Endodermal cell (in vitro differentiated cells): ENCODE results near the gene CACNA2D1. TPM values are rescaled to one million over a fixed set of nuclear protein-coding genes. Genes with fewer than 3 reads are reported as not detected.

Source experiments
- DNase-seq: peaks from one replicate; pipeline ENCODE4 v3.0.0-alpha.2; 2017
- H3K27ac ChIP-seq: 2 replicates; pipeline ENCODE4 v1.5.1; 2013; ENCODE audit warnings: mild to moderate bottlenecking, low read depth, low read length, moderate library complexity
- H3K27me3 ChIP-seq: 2 replicates; pipeline ENCODE4 v1.6.1; 2013; ENCODE audit warnings: mild to moderate bottlenecking, low read length, moderate library complexity; ENCODE audit not compliant: insufficient read depth, control insufficient read depth, poor library complexity, severe bottlenecking
- H3K36me3 ChIP-seq: 2 replicates; pipeline ENCODE4 v1.7.0; 2013; ENCODE audit warnings: mild to moderate bottlenecking, low read length, moderate library complexity; ENCODE audit not compliant: control insufficient read depth, insufficient read depth
- H3K4me1 ChIP-seq: one replicate; pipeline ENCODE4 v1.7.0; 2013; ENCODE audit warnings: low read length; ENCODE audit not compliant: control insufficient read depth, insufficient read depth
- H3K4me3 ChIP-seq: 2 replicates; pipeline ENCODE4 v1.5.1; 2013; ENCODE audit warnings: mild to moderate bottlenecking, low read length, moderate library complexity
- H3K9ac ChIP-seq: 2 replicates; pipeline ENCODE4 v1.6.1; 2013; ENCODE audit warnings: mild to moderate bottlenecking, low read length, moderate library complexity; ENCODE audit not compliant: poor library complexity, severe bottlenecking; ENCODE audit errors: extremely low read depth
- H3K9me3 ChIP-seq: 2 replicates; pipeline ENCODE4 v1.6.1; 2013; ENCODE audit warnings: mild to moderate bottlenecking, low read length, moderate library complexity; ENCODE audit not compliant: control insufficient read depth
- H3K27ac Mint-ChIP-seq: 2 replicates; pipeline ENCODE4 v1.8.0; 2020; ENCODE audit warnings: mixed read lengths
- H3K27me3 Mint-ChIP-seq: 2 replicates; pipeline ENCODE4 v1.8.0; 2021; ENCODE audit warnings: mild to moderate bottlenecking, mixed read lengths; ENCODE audit not compliant: insufficient read depth
- H3K36me3 Mint-ChIP-seq: 2 replicates; pipeline ENCODE4 v1.8.0; 2020; ENCODE audit warnings: low read depth, mixed read lengths
- H3K4me1 Mint-ChIP-seq: 2 replicates; pipeline ENCODE4 v1.8.0; 2020; ENCODE audit warnings: mixed read lengths
- H3K4me3 Mint-ChIP-seq: 2 replicates; pipeline ENCODE4 v1.8.0; 2020; ENCODE audit warnings: mild to moderate bottlenecking, moderate library complexity, mixed read lengths
- H3K9me3 Mint-ChIP-seq: 2 replicates; pipeline ENCODE4 v1.8.0; 2020; ENCODE audit warnings: mild to moderate bottlenecking, mixed read lengths
- CTCF ChIP-seq: fragments of 200-600 bp; sonication (generic); conservative IDR thresholded peaks from 2 replicates; pipeline ENCODE4 v1.5.0; 2021; ENCODE audit warnings: antibody characterized with exemption, mild to moderate bottlenecking
- WGBS, 2 experiments: methylation state at CpG; one replicate each; pipeline versions ENCODE4 v1.1.5 to v1.1.7; 2013; ENCODE audit warnings: missing lambda C conversion rate in 2 of 2, mixed read lengths in 1 of 2; ENCODE audit not compliant: insufficient coverage in 1 of 2, insufficient read length in 1 of 2; 5-methylcytosine and 5-hydroxymethylcytosine counted together
- total RNA-seq, 2 donors: library from RNA; stranded (reverse); fragmentation: NEBNext Ultra II Directional in 1 of 2; extraction: Animal tissue kit (Norgen Biotek cat#: 25700) in 1 of 2; gene quantifications; 2 replicates in 1 of 2; 3 replicates in 1 of 2; pipeline ENCODE4 v1.2.1, GENCODE V29; 2021

Gene CACNA2D1
- total RNA-seq, 2 donors from 2014 or later, result 16.9 to 26.8 TPM

DNA sequence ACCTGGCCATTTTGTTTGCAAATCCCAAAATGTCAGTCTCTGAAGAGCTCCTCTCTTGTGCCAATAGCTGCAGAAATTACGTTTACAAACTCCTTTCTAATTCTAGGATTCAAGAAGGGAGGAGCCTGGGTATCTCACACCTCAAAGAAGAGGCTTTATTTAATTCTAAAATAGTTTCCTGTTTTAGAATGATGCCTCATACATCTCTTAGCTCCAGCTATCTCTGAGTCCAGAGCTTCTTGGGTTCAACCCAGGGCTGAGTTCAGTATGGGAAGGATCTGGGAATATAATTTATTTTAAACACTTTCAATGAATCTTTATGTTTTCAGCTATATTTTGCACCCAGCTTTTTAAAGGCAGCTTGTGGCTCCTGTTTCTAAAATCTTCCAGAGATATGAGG, 150.1 kb downstream of the CACNA2D1 start:
- WGBS, 2 experiments, result 92 to 100% methylated on average over 1 of the region's 1 CpG
- H3K27me3 ChIP-seq, result no peaks in the 10 kb centered on the region

GRCh38 chr7:82291931-82292330, 151.6 kb downstream of the CACNA2D1 start:
- no peak for DNase-seq
- Mint-ChIP-seq H3K9me3 (peaks cover 5% of the 10 kb centered on the region), H3K4me3 (no peak overlapping the region), H3K27ac (no peak overlapping the region), H3K4me1 (peaks cover 16% of the 10 kb centered on the region), H3K27me3 (no peaks in the 10 kb centered on the region), H3K36me3 (peaks cover 9% of the 10 kb centered on the region)
- TF ChIP-seq CTCF, result no peak
- no peaks in the 10 kb centered on the region for H3K27me3 ChIP-seq
- no peak overlapping the region for H3K27ac ChIP-seq
- 100% methylated on average over 1 of the region's 1 CpG; no CpG with 5 or more reads in 1 of the 2 experiments for WGBS, 2 experiments
- H3K4me3 ChIP-seq, result peak overlapping the region; percentile 9
- peaks cover 14% of the 10 kb centered on the region for H3K9me3 ChIP-seq
- H3K36me3 ChIP-seq, result no peaks in the 10 kb centered on the region
- H3K4me1 ChIP-seq, result no peaks in the 10 kb centered on the region
- no peak overlapping the region for H3K9ac ChIP-seq

More for the DNA sequence above, 150.1 kb downstream of the CACNA2D1 start:
- no peaks in the 10 kb centered on the region for H3K36me3 ChIP-seq
- peaks cover 14% of the 10 kb centered on the region for H3K9me3 ChIP-seq
- H3K4me3 ChIP-seq, result no peak overlapping the region
- Mint-ChIP-seq H3K27ac (no peak overlapping the region), H3K36me3 (peaks cover 9% of the 10 kb centered on the region), H3K4me3 (no peak overlapping the region), H3K27me3 (no peaks in the 10 kb centered on the region), H3K4me1 (peaks cover 15% of the 10 kb centered on the region), H3K9me3 (peaks cover 5% of the 10 kb centered on the region)
- no peak overlapping the region for H3K27ac ChIP-seq
- no peak for TF ChIP-seq CTCF
- no peaks in the 10 kb centered on the region for H3K4me1 ChIP-seq
- DNase-seq, result no peak
- H3K9ac ChIP-seq, result no peak overlapping the region

- DNase-seq, result no peak
- Mint-ChIP-seq H3K27ac (no peak overlapping the region), H3K27me3 (no peaks in the 10 kb centered on the region), H3K36me3 (peaks cover 9% of the 10 kb centered on the region), H3K4me3 (no peak overlapping the region), H3K9me3 (peaks cover 5% of the 10 kb centered on the region), H3K4me1 (peaks cover 32% of the 10 kb centered on the region)
- Histone ChIP-seq H3K36me3 (no peaks in the 10 kb centered on the region), H3K9me3 (peaks cover 14% of the 10 kb centered on the region), H3K4me1 (no peaks in the 10 kb centered on the region), H3K27me3 (no peaks in the 10 kb centered on the region), H3K27ac (no peak overlapping the region), H3K4me3 (no peak overlapping the region), H3K9ac (no peak overlapping the region)
- WGBS, 2 experiments, result 90 to 92% methylated on average over 2 of the region's 2 CpGs
- no peak for TF ChIP-seq CTCF
Observed at GRCh38 chr7:82289889-82290288, 153.7 kb downstream of the CACNA2D1 start.
